GM12873 (cell line): ENCODE measurements around the gene RPS6KL1.

Experiments used
- CTCF ChIP-seq: IDR thresholded peaks from 2 replicates; pipeline ENCODE4 v1.5.1; 2012; ENCODE audit warnings: low read depth, mild to moderate bottlenecking, moderate library complexity, low read length, control low read depth; ENCODE audit not compliant: insufficient read depth; ENCODE audit errors: missing control alignments

RPS6KL1 gene

GRCh38 chr14:74919421-74920165, 3.5 kb downstream of the RPS6KL1 start:
- TF ChIP-seq CTCF = no peak

GRCh38 chr14:74918380-74918779, 4.7 kb downstream of the RPS6KL1 start:
- no peak for TF ChIP-seq CTCF

- no peak for TF ChIP-seq CTCF
Measured at GRCh38 chr14:74917646-74918081, 5.4 kb downstream of the RPS6KL1 start.

GRCh38 chr14:74917178-74917543, 5.9 kb downstream of the RPS6KL1 start:
- no peak for TF ChIP-seq CTCF

GRCh38 chr14:74915826-74916225, 7.2 kb downstream of the RPS6KL1 start:
- no peak for TF ChIP-seq CTCF

GRCh38 chr14:74915426-74915825, 7.6 kb downstream of the RPS6KL1 start:
- TF ChIP-seq CTCF = no peak

GRCh38 chr14:74913986-74914573, 9.0 kb downstream of the RPS6KL1 start:
- TF ChIP-seq CTCF = peak; percentile 72
